Lower lobe of right lung (tissue), 2 donors: ENCODE results near the gene ADAM12. TPM values are rescaled to one million over a fixed set of nuclear protein-coding genes. Genes with fewer than 3 reads are reported as not detected.

Experiments used
- ATAC-seq, 2 donors: fragments of 200-7000 bp; cut with Tn5 transposase; one replicate each; pipeline ENCODE4 v1.9.1; 2020 to 2022; ENCODE audit warnings: mild to moderate bottlenecking in 2 of 2, moderate library complexity in 2 of 2
- DNase-seq: peaks from one replicate; pipeline ENCODE4 v3.0.0-alpha.2; 2020
- H3K27ac ChIP-seq: fragments of 200-600 bp; one replicate; pipeline ENCODE4 v1.8.0; 2022
- H3K27me3 ChIP-seq: fragments of 200-600 bp; one replicate; pipeline ENCODE4 v1.8.0; 2022; ENCODE audit warnings: low read depth
- H3K36me3 ChIP-seq: fragments of 200-600 bp; one replicate; pipeline ENCODE4 v1.8.0; 2022; ENCODE audit warnings: mild to moderate bottlenecking
- H3K4me1 ChIP-seq: fragments of 200-600 bp; one replicate; pipeline ENCODE4 v1.8.0; 2022
- H3K4me3 ChIP-seq: fragments of 200-600 bp; one replicate; pipeline ENCODE4 v1.8.0; 2022; ENCODE audit warnings: mild to moderate bottlenecking
- H3K9me3 ChIP-seq: fragments of 200-600 bp; one replicate; pipeline ENCODE4 v1.8.0; 2022
- CTCF ChIP-seq: fragments of 200-600 bp; IDR thresholded peaks from one replicate; pipeline ENCODE4 v1.8.0; 2022; ENCODE audit warnings: antibody characterized with exemption, mild to moderate bottlenecking
- intact Hi-C: fragments of 100-400 bp; cut with DNase I; formaldehyde crosslinking; loops from one replicate; pipeline ENCODE4 v1.11.0; 2022
- total RNA-seq: library from RNA; stranded (reverse); fragmentation: NEBNext Ultra II Directional; extraction: Animal tissue kit (Norgen Biotek cat#: 25700); gene quantifications from one replicate; pipeline ENCODE4 v1.2.1, GENCODE V29; 2021
- donor health status: DM: no; HTN: yes; CAD: no; lungs with severe emphysema.

ADAM12 gene
- total RNA-seq, 1 donor from 2014 or later, result 0.92 TPM

DNA sequence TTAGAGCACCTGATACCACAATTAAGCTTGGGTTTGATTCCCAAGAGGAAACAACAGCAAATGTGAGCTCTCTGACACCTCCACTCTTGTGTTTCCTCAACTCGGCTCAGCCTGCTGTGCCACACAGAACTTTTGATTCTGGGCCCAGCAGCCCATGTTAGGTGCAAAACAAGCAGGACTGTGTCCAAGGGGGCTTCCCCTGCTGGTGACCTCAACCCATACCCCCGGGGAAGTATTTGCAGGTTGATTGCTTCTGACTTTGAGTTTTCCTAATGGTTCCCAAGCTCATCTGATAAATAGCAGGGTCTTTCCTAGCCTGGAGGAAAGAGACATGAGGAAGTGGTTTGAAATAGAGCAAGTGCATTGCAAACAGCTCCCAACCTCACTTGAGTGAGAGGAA is 43.5 kb upstream of the ADAM12 start:
- no peaks in the 10 kb centered on the region for H3K27me3 ChIP-seq
- no peak for TF ChIP-seq CTCF
- H3K9me3 ChIP-seq, result no peaks in the 10 kb centered on the region
- intact Hi-C loops, result no loop called here
- no peak overlapping the region for H3K4me3 ChIP-seq
- no peaks in the 10 kb centered on the region for H3K36me3 ChIP-seq
- no peak for ATAC-seq
- no peak overlapping the region for H3K27ac ChIP-seq
- no peak for DNase-seq
- no peaks in the 10 kb centered on the region for H3K4me1 ChIP-seq

DNA sequence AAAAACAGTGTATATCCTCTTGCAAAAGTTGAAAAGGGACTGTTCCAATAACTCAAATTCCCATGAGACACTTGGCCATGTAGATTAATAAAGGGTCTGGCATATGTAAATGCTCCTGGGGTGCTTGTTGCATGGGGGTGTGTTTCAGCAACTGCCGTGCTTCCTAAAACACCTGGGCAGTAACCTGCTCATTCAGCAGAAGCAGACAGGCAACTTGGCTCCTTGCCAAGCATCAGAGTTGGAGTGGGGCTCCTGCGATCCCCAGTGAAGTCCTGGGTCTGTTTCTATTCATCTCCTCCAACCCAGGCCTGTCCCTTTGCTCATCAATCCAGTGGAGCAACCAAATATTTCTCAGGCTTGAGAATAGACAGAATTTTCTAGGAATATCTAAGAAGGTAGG is 42.2 kb upstream of the ADAM12 start:
- H3K27me3 ChIP-seq, result no peaks in the 10 kb centered on the region
- intact Hi-C loops, result no loop called here
- DNase-seq (no peak), ATAC-seq (no peak)
- no peak overlapping the region for H3K4me3 ChIP-seq
- no peak overlapping the region for H3K27ac ChIP-seq
- H3K9me3 ChIP-seq, result no peaks in the 10 kb centered on the region
- no peak for TF ChIP-seq CTCF
- no peaks in the 10 kb centered on the region for H3K36me3 ChIP-seq
- H3K4me1 ChIP-seq, result no peaks in the 10 kb centered on the region

GRCh38 chr10:126429275-126429674 is 41.0 kb upstream of the ADAM12 start:
- H3K27ac ChIP-seq, result no peak overlapping the region
- H3K27me3 ChIP-seq, result no peaks in the 10 kb centered on the region
- DNase-seq (no peak), ATAC-seq (no peak)
- H3K36me3 ChIP-seq, result no peaks in the 10 kb centered on the region
- peaks cover under 1% of the 10 kb centered on the region for H3K9me3 ChIP-seq
- intact Hi-C loops, result no loop called here
- no peak overlapping the region for H3K4me3 ChIP-seq
- TF ChIP-seq CTCF, result no peak
- H3K4me1 ChIP-seq, result no peaks in the 10 kb centered on the region

- DNase-seq, result no peak
- H3K4me1 ChIP-seq, result no peaks in the 10 kb centered on the region
- H3K36me3 ChIP-seq, result no peaks in the 10 kb centered on the region
- no peaks in the 10 kb centered on the region for H3K27me3 ChIP-seq
- intact Hi-C loops, result no loop called here
- ATAC-seq, result no peak
- no peak overlapping the region for H3K27ac ChIP-seq
- TF ChIP-seq CTCF, result no peak
- H3K9me3 ChIP-seq, result peaks cover 11% of the 10 kb centered on the region
- H3K4me3 ChIP-seq, result no peak overlapping the region
These were observed 37.3 kb upstream of the ADAM12 start for GRCh38 chr10:126425489-126426065.

GRCh38 chr10:126425032-126425431 is 36.8 kb upstream of the ADAM12 start:
- intact Hi-C loops, result no loop called here
- ATAC-seq, result no peak

More at GRCh38 chr10:126425032-126425431, 36.8 kb upstream of the ADAM12 start:
- TF ChIP-seq CTCF, result no peak
- Histone ChIP-seq H3K27me3 (no peaks in the 10 kb centered on the region), H3K36me3 (no peaks in the 10 kb centered on the region), H3K27ac (no peak overlapping the region), H3K4me1 (no peaks in the 10 kb centered on the region), H3K4me3 (no peak overlapping the region), H3K9me3 (peaks cover 11% of the 10 kb centered on the region)
- no peak for DNase-seq
